H1 (cell line): ENCODE results near the gene JMJD7. TPM values are rescaled to one million over a fixed set of nuclear protein-coding genes. Genes with fewer than 3 reads are reported as not detected.

Source experiments
- CTCF ChIA-PET: fragments of 300-600 bp; sonication (Branson Sonifier 250); formaldehyde crosslinking; loops from one replicate; lab custom pipeline; 2021; ENCODE audit not compliant: partially characterized antibody; lab: Charles Lee
- POLR2A ChIA-PET: fragments of 300-600 bp; sonication (Branson Sonifier 250); formaldehyde crosslinking; loops from one replicate; lab custom pipeline; 2021; ENCODE audit warnings: inconsistent platforms; ENCODE audit not compliant: partially characterized antibody; lab: Charles Lee
- DNase-seq, 2 experiments: peaks; one replicate each; pipeline versions ENCODE4 v3.0.0 to v3.0.0-alpha.2; 2010 to 2022; ENCODE audit warnings: low spot score in 2 of 2, low read depth in 1 of 2, mixed read lengths in 1 of 2
- FAIRE-seq: peaks from 2 replicates; lab custom pipeline; 2011; peaks lifted over from hg19 to GRCh38; lab: Jason Lieb, UNC
- H2AFZ ChIP-seq: 2 replicates; pipeline ENCODE4 v1.8.1; 2012; ENCODE audit warnings: low read length, inconsistent platforms
- H2AK5ac ChIP-seq: 2 replicates; pipeline ENCODE4 v1.6.1; 2013; ENCODE audit warnings: low read depth, low read length
- H2BK120ac ChIP-seq: replicated peaks from 2 replicates; pipeline ENCODE3; 2013; ENCODE audit warnings: low read depth, low read length, inconsistent platforms
- H2BK12ac ChIP-seq: 2 replicates; pipeline ENCODE4 v1.6.1; 2013; ENCODE audit warnings: low read depth, low read length
- H2BK15ac ChIP-seq: 2 replicates; pipeline ENCODE4 v1.6.1; 2013; ENCODE audit warnings: low read length
- H2BK20ac ChIP-seq: 2 replicates; pipeline ENCODE4 v1.6.1; 2013; ENCODE audit warnings: low read length
- H2BK5ac ChIP-seq: 2 replicates; pipeline ENCODE4 v1.6.1; 2013; ENCODE audit warnings: low read depth, low read length
- H3K14ac ChIP-seq: 2 replicates; pipeline ENCODE4 v1.6.1; 2013; ENCODE audit warnings: inconsistent platforms; ENCODE audit not compliant: insufficient read length
- H3K18ac ChIP-seq: 2 replicates; pipeline ENCODE4 v1.6.1; 2013; ENCODE audit warnings: low read length; ENCODE audit errors: extremely low read depth
- H3K23ac ChIP-seq: 2 replicates; pipeline ENCODE4 v1.6.1; 2013; ENCODE audit warnings: inconsistent platforms; ENCODE audit not compliant: insufficient read length
- H3K23me2 ChIP-seq: 2 replicates; pipeline ENCODE4 v1.6.1; 2013; ENCODE audit warnings: low read depth, low read length
- H3K27ac ChIP-seq: 2 replicates; pipeline ENCODE4 v1.6.1; 2011; ENCODE audit warnings: low read depth, low read length, inconsistent platforms
- H3K27me3 ChIP-seq, 4 experiments: replicated peaks in 1 of 4; 1 replicate in 1 of 4; 2 replicates in 3 of 4; pipeline versions ENCODE4 v1.6.1 to v1.8.1; 2011 to 2013; ENCODE audit warnings: low read length in 3 of 4, mild to moderate bottlenecking in 3 of 4, inconsistent platforms in 2 of 4, mixed read lengths in 2 of 4, moderate library complexity in 1 of 4; ENCODE audit not compliant: control insufficient read depth in 3 of 4, insufficient read depth in 3 of 4; ENCODE audit errors: extremely low read depth in 1 of 4
- H3K36me3 ChIP-seq, 4 experiments: 2 replicates each; pipeline versions ENCODE4 v1.6.1 to v1.8.1; 2011 to 2013; ENCODE audit warnings: mild to moderate bottlenecking in 4 of 4, low read length in 3 of 4, moderate library complexity in 2 of 4, control low read depth in 1 of 4, inconsistent platforms in 1 of 4; ENCODE audit not compliant: insufficient read depth in 4 of 4, control insufficient read depth in 2 of 4
- H3K4ac ChIP-seq: replicated peaks from 2 replicates; pipeline ENCODE3; 2013; ENCODE audit warnings: low read length, low read depth, mixed read lengths, inconsistent platforms; ENCODE audit not compliant: insufficient read length
- H3K4me1 ChIP-seq, 4 experiments: replicated peaks in 1 of 4; 1 replicate in 1 of 4; 2 replicates in 3 of 4; pipeline versions ENCODE4 v1.6.1 to v1.8.1; 2011 to 2013; ENCODE audit warnings: low read length in 3 of 4, inconsistent platforms in 2 of 4, mixed read lengths in 1 of 4; ENCODE audit not compliant: insufficient read depth in 4 of 4, control insufficient read depth in 3 of 4
- H3K4me2 ChIP-seq, 2 experiments: 2 replicates each; pipeline versions ENCODE4 v1.6.1 to v1.8.1; 2011 to 2013; ENCODE audit warnings: low read depth in 2 of 2, low read length in 2 of 2, control low read depth in 1 of 2, inconsistent platforms in 1 of 2, mild to moderate bottlenecking in 1 of 2; ENCODE audit not compliant: insufficient read depth in 1 of 2
- H3K4me3 ChIP-seq, 4 experiments: fragments of 200-600, 300-600 bp in 1 of 4; sonication (generic), shearing (Covaris generic), sonication (Bioruptor Twin) in 1 of 4; 2 replicates each; pipeline versions ENCODE4 v1.5.1 to v1.8.1; 2011 to 2016; ENCODE audit warnings: low read length in 4 of 4, low read depth in 3 of 4, control low read depth in 2 of 4, inconsistent platforms in 2 of 4, mild to moderate bottlenecking in 2 of 4, mixed read lengths in 1 of 4, moderate library complexity in 1 of 4; ENCODE audit not compliant: insufficient read depth in 2 of 4; ENCODE audit errors: extremely low read depth in 1 of 4
- H3K56ac ChIP-seq: replicated peaks from 2 replicates; pipeline ENCODE3; 2013; ENCODE audit warnings: low read depth, mild to moderate bottlenecking, mixed read lengths, low read length, inconsistent platforms; ENCODE audit not compliant: insufficient read length
- H3K79me1 ChIP-seq: 2 replicates; pipeline ENCODE4 v1.6.1; 2013; ENCODE audit warnings: low read depth, low read length, control low read depth
- H3K79me2 ChIP-seq, 2 experiments: 2 replicates each; pipeline versions ENCODE4 v1.6.1 to v1.8.1; 2012 to 2013; ENCODE audit warnings: low read length in 2 of 2, mild to moderate bottlenecking in 2 of 2, inconsistent platforms in 1 of 2; ENCODE audit not compliant: insufficient read depth in 2 of 2, control insufficient read depth in 1 of 2
- H3K9ac ChIP-seq, 4 experiments: replicated peaks in 1 of 4; 1 replicate in 1 of 4; 2 replicates in 3 of 4; pipeline versions ENCODE4 v1.6.1 to v1.8.1; 2011 to 2013; ENCODE audit warnings: low read depth in 3 of 4, low read length in 3 of 4, control low read depth in 2 of 4, mild to moderate bottlenecking in 2 of 4, moderate library complexity in 2 of 4, inconsistent platforms in 1 of 4; ENCODE audit errors: extremely low read depth in 1 of 4
- H3K9me3 ChIP-seq, 2 experiments: 2 replicates each; pipeline versions ENCODE4 v1.6.1 to v1.8.1; 2012 to 2013; ENCODE audit warnings: mild to moderate bottlenecking in 2 of 2, moderate library complexity in 2 of 2, control low read depth in 1 of 2, inconsistent platforms in 1 of 2, low read depth in 1 of 2, low read length in 1 of 2, mixed read lengths in 1 of 2; ENCODE audit not compliant: insufficient read depth in 2 of 2
- H4K20me1 ChIP-seq, 2 experiments: replicated peaks in 1 of 2; 2 replicates each; pipeline versions ENCODE3 to v1.8.1; 2011 to 2013; ENCODE audit warnings: inconsistent platforms in 2 of 2, low read length in 2 of 2, mild to moderate bottlenecking in 1 of 2; ENCODE audit not compliant: insufficient read depth in 2 of 2, control insufficient read depth in 1 of 2
- H4K5ac ChIP-seq: 2 replicates; pipeline ENCODE4 v1.6.1; 2013; ENCODE audit warnings: low read length, low read depth, mixed read lengths, inconsistent platforms; ENCODE audit not compliant: insufficient read length
- H4K8ac ChIP-seq: 2 replicates; pipeline ENCODE4 v1.8.0; 2013; ENCODE audit warnings: mild to moderate bottlenecking, moderate library complexity, low read length, inconsistent platforms; ENCODE audit not compliant: insufficient read depth; ENCODE audit errors: extremely low read depth
- H4K91ac ChIP-seq: replicated peaks from 2 replicates; pipeline ENCODE3; 2013; ENCODE audit warnings: low read length, mixed read lengths, inconsistent platforms; ENCODE audit not compliant: insufficient read length
- POLR2AphosphoS5 ChIP-seq: IDR thresholded peaks from 2 replicates; pipeline ENCODE4 v1.6.1; 2011; ENCODE audit warnings: low read depth, low read length
- SP2 ChIP-seq: IDR thresholded peaks from 2 replicates; pipeline ENCODE4 v1.6.1; 2012; ENCODE audit warnings: mild to moderate bottlenecking, low read length, inconsistent platforms
- TAF1 ChIP-seq: IDR thresholded peaks from 2 replicates; pipeline ENCODE4 v1.6.1; 2011; ENCODE audit warnings: mild to moderate bottlenecking, low read depth, low read length
- WGBS, 2 experiments: shearing (Covaris generic) in 1 of 2; methylation state at CpG; one replicate each; pipeline versions ENCODE4 v1.1.6 to v1.1.7; 2013 to 2015; ENCODE audit warnings: low lambda C conversion rate in 2 of 2, mixed read lengths in 2 of 2, inconsistent platforms in 1 of 2, low coverage in 1 of 2, missing lambda C conversion rate in 1 of 2; ENCODE audit not compliant: insufficient replicate concordance in 2 of 2, insufficient coverage in 1 of 2, insufficient read length in 1 of 2; ENCODE audit errors: extremely low coverage in 1 of 2, missing lambda C conversion rate in 1 of 2; 5-methylcytosine and 5-hydroxymethylcytosine counted together
- polyA plus RNA-seq, 7 experiments: library from polyadenylated mRNA; depleted of rRNA in 3 of 7; stranded (reverse) in 5 of 7; unstranded in 2 of 7; fragments of >200 nt in 5 of 7; fragments of 200-250 nt in 2 of 7; gene quantifications; 1 replicate in 5 of 7; 2 replicates in 1 of 7; 4 replicates in 1 of 7; pipeline versions ENCODE4 v1.2.1 to v1.2.3, GENCODE V29; 2011 to 2013; ENCODE audit warnings: missing spikeins in 2 of 7, mixed read lengths in 2 of 7
- total RNA-seq: library from RNA; stranded (reverse); fragmentation: NEBNext Ultra II Directional; extraction: Animal tissue kit (Norgen Biotek cat#: 25700); gene quantifications from 2 replicates; pipeline ENCODE4 v1.2.1, GENCODE V29; 2021
- TF ChIP-seq, protein P1 (sequence below): IDR thresholded peaks from 2 replicates; pipeline ENCODE4 v1.6.1; 2012; ENCODE audit warnings: inconsistent platforms
- TF ChIP-seq, protein P2 (sequence below): IDR thresholded peaks from 2 replicates; pipeline ENCODE4 v1.6.1; 2012; ENCODE audit warnings: inconsistent platforms

Gene JMJD7
- total and polyA plus RNA-seq, 2 of the 8 experiments (the other 6 are each of a cell fraction or from before 2014, with no cell fraction given) = 15.0 to 20.0 TPM

DNA sequence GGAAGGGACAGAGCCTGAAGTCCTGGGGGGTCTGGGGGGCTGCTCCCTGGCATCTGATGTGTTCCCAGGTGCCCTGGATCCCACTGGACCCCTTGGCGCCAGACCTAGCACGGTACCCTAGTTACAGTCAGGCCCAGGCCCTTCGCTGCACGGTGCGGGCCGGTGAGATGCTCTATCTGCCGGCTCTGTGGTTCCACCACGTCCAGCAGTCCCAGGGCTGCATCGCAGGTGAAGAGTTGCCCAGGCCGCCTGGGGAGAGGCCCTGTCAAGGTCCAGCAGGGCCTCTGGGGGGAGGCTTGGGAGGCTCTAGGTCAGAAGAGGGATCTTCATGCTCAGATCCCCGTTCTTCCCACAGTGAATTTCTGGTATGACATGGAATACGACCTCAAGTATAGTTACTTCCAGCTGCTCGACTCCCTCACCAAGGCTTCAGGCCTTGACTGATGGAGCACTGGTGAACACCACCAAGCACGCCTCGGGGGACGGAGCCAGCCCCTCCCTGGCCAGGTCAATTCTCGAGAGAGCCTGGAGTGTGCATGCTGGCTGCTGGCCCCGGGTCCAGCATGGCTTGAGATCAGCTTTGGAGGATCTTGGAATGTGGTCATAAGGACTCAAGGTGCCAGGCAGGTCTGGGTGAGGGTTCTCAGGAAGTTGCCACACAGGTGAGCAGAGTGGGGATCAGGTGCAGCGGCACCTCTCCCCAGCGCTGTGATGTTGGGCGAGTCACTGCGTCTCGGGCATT lies 9.0 kb downstream of the JMJD7 start:
- WGBS, 2 experiments = 96% methylated on average over 22 of the region's 23 CpGs; no CpG with 5 or more reads in 1 of the 2 experiments
- DNase-seq (no peak), FAIRE-seq (no peak)
- no peak overlapping the region for H2BK20ac ChIP-seq
- no peak overlapping the region for H2BK120ac ChIP-seq
- no peak overlapping the region for H4K8ac ChIP-seq
- ChIA-PET CTCF (interaction anchor here (0.8 to 4.0 kb wide), 6 partner anchors 9 to 68 kb away, joined by 3 to 14 read pairs (median 4); partner anchors contain the start of gene JMJD7), POLR2A (interaction anchor here (0.9 to 6.8 kb wide), 2 partner anchors 9 to 15 kb away, joined by 3 to 45 read pairs; no protein-coding TSS in a partner anchor)
- H2BK15ac ChIP-seq = no peak overlapping the region
- H3K79me2 ChIP-seq = no peaks in the 10 kb centered on the region
- no peaks in the 10 kb centered on the region for H3K4me1 ChIP-seq
- H4K5ac ChIP-seq = no peak overlapping the region
- no peak overlapping the region for H2AFZ ChIP-seq
- H3K56ac ChIP-seq = no peak overlapping the region
- no peak overlapping the region for H3K4ac ChIP-seq
- H3K14ac ChIP-seq = no peak overlapping the region
- peaks cover 0 to 2% (median 0%) of the 10 kb centered on the region in 4 experiments; a peak in 3 of 8 replicates for H3K36me3 ChIP-seq
- H4K91ac ChIP-seq = no peak overlapping the region
- no peak overlapping the region for H3K4me3 ChIP-seq
- no peak overlapping the region for H3K23ac ChIP-seq
- peaks cover 2% of the 10 kb centered on the region; the same call in 1 of the 2 replicates for H3K79me1 ChIP-seq
- H2AK5ac ChIP-seq = no peak overlapping the region
- H3K4me2 ChIP-seq = no peak overlapping the region
- H2BK12ac ChIP-seq = no peak overlapping the region
- H3K9ac ChIP-seq = no peak overlapping the region
- H4K20me1 ChIP-seq = peaks cover 0 to 14% of the 10 kb centered on the region in 2 experiments
- no peak overlapping the region for H3K27ac ChIP-seq
- no peaks in the 10 kb centered on the region for H3K23me2 ChIP-seq
- H3K18ac ChIP-seq = no peak overlapping the region
- no peaks in the 10 kb centered on the region for H3K9me3 ChIP-seq
- TF ChIP-seq POLR2AphosphoS5 (no peak), TAF1 (no peak), SP2 (no peak)
- TF ChIP-seq, protein P1, sequence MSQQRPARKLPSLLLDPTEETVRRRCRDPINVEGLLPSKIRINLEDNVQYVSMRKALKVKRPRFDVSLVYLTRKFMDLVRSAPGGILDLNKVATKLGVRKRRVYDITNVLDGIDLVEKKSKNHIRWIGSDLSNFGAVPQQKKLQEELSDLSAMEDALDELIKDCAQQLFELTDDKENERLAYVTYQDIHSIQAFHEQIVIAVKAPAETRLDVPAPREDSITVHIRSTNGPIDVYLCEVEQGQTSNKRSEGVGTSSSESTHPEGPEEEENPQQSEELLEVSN = no peak
- TF ChIP-seq, protein P2, sequence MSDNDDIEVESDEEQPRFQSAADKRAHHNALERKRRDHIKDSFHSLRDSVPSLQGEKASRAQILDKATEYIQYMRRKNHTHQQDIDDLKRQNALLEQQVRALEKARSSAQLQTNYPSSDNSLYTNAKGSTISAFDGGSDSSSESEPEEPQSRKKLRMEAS = no peak
- no peak overlapping the region for H2BK5ac ChIP-seq
- H3K27me3 ChIP-seq = no peaks in the 10 kb centered on the region
